NB4 (cell line): Measurements from ENCODE around the gene SRP9.
"Not testable (repeated sequence)": the region's sequence is repeated elsewhere in the genome, so short reads cannot be mapped to it uniquely, and the experiment has no call there.

ENCODE experiments used
- DNase-seq: peaks from one replicate; pipeline ENCODE4 v3.0.0; 2010; ENCODE audit warnings: low read depth
- H3K4me3 ChIP-seq: one replicate; pipeline ENCODE4 v1.5.1; 2011; ENCODE audit warnings: mild to moderate bottlenecking, low read depth, low read length, moderate library complexity
- CTCF ChIP-seq: IDR thresholded peaks from one replicate; pipeline ENCODE4 v1.5.1; 2012; ENCODE audit warnings: low read depth, low read length
- MAX ChIP-seq: IDR thresholded peaks from 2 replicates; pipeline ENCODE4 v1.6.1; 2011; ENCODE audit warnings: low read depth, low read length
- MYC ChIP-seq: IDR thresholded peaks from 2 replicates; pipeline ENCODE4 v1.6.1; 2011; ENCODE audit warnings: low read depth, low read length
- POLR2A ChIP-seq: IDR thresholded peaks from 2 replicates; pipeline ENCODE4 v1.6.1; 2011; ENCODE audit warnings: mild to moderate bottlenecking; ENCODE audit not compliant: insufficient read length; ENCODE audit errors: extremely low read depth

Gene SRP9

GRCh38 chr1:225827076-225827475 lies 49.5 kb downstream of the SRP9 start:
- H3K4me3 ChIP-seq = no peak overlapping the region
- no peak for DNase-seq
- TF ChIP-seq MYC = no peak
- no peak for TF ChIP-seq CTCF
- TF ChIP-seq MAX = no peak
- no peak for TF ChIP-seq POLR2A

GRCh38 chr1:225828706-225829345 lies 51.2 kb downstream of the SRP9 start:
- TF ChIP-seq MAX (no peak), MYC (no peak), POLR2A (no peak), CTCF (no peak)
- DNase-seq = no peak
- no peak overlapping the region for H3K4me3 ChIP-seq

GRCh38 chr1:225830841-225831240 lies 53.2 kb downstream of the SRP9 start:
- DNase-seq = no peak
- no peak for TF ChIP-seq CTCF
- no peak for TF ChIP-seq POLR2A
- no peak for TF ChIP-seq MAX
- no peak for TF ChIP-seq MYC
- no peak overlapping the region for H3K4me3 ChIP-seq

- DNase-seq = no peak
- TF ChIP-seq MAX = no peak
- no peak for TF ChIP-seq POLR2A
- no peak for TF ChIP-seq CTCF
- no peak for TF ChIP-seq MYC
- H3K4me3 ChIP-seq = no peak overlapping the region
Measured at GRCh38 chr1:225834417-225835329, 57.0 kb downstream of the SRP9 start.

GRCh38 chr1:225835856-225836255 lies 58.2 kb downstream of the SRP9 start:
- TF ChIP-seq POLR2A = no peak
- TF ChIP-seq MAX = no peak
- no peak for TF ChIP-seq MYC
- no peak for TF ChIP-seq CTCF
- H3K4me3 ChIP-seq = no peak overlapping the region
- DNase-seq = no peak

- DNase-seq = not testable (repeated sequence)
Measured at GRCh38 chr1:225836296-225836695, 58.7 kb downstream of the SRP9 start.

More at GRCh38 chr1:225836296-225836695, 58.7 kb downstream of the SRP9 start:
- H3K4me3 ChIP-seq = not testable (repeated sequence)
